GM12878 (cell line): ENCODE measurements around the gene MGLL.

ENCODE experiments used
- CREB1 ChIP-seq: IDR thresholded peaks from 2 replicates; pipeline ENCODE4 v1.6.1; 2012; ENCODE audit warnings: low read depth, mild to moderate bottlenecking, inconsistent platforms
- POLR2A ChIP-seq: IDR thresholded peaks from 2 replicates; pipeline ENCODE4 v1.6.1; 2011; ENCODE audit warnings: low read depth, mild to moderate bottlenecking, low read length
- POU2F2 ChIP-seq: IDR thresholded peaks from 3 replicates; pipeline ENCODE4 v1.6.1; 2011; ENCODE audit warnings: low read depth, mild to moderate bottlenecking, low read length, borderline replicate concordance

DNA sequence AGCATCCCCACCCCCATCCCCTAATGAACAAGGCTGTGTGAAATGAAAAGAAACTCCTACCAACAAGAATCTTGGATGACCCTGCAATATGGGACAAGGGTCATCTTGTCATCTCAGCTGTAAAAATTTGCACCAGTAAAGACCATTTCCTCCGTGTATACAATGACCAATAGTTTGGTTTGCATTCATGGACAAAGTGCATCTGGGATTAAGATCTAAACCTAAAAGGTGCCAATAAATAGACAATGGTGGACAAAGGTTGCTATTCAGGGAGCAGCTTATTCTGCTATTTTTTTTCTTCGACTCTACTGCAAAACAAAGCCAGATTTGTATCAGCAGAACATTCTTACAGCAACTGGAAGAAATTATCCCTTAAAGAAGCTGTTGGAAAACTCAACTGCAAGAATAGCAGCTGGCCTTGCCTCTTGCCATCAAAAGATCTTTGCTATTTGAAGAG, 8.0 kb downstream of the MGLL start:
- TF ChIP-seq POLR2A (no peak), POU2F2 (no peak), CREB1 (no peak)
